Measurements from ENCODE around the gene APOL2. TPM values are rescaled to one million over a fixed set of nuclear protein-coding genes. Genes with fewer than 3 reads are reported as not detected.
A peak's percentile ranks its signal among the peaks of the same experiment; 100 is the strongest.
"Not testable (repeated sequence)": the region's sequence is repeated elsewhere in the genome, so short reads cannot be mapped to it uniquely, and the experiment has no call there.

The APOL2 gene
- total RNA-seq, 4 donors from 2014 or later: 15.6 to 96.2 (median 60.3) TPM

- no peaks in the 10 kb centered on the region for H3K27me3 ChIP-seq
- peak overlapping the region in 1 of 2 donors; percentile 90 for H3K27ac ChIP-seq
- H3K9me3 ChIP-seq: no peaks in the 10 kb centered on the region
- no peak for TF ChIP-seq CTCF (IDR thresholded peaks at IDR 0.05)
- peaks cover 4 to 20% of the 10 kb centered on the region in 2 donors for H3K4me1 ChIP-seq
- H3K4me3 ChIP-seq: no peak overlapping the region
- no peak for DNase-seq
- H3K36me3 ChIP-seq: no peaks in the 10 kb centered on the region
- intact Hi-C loops (cut with DNase I; ENCODE audit: low total_unique reads): no loop called here
Measured at GRCh38 chr22:36235585-36235984, 3.7 kb downstream of the APOL2 start.

- no peak for TF ChIP-seq POLR2A (IDR thresholded peaks at IDR 0.05)
- TF ChIP-seq CTCF (IDR thresholded peaks at IDR 0.05): no peak
- Histone ChIP-seq H3K9me3 (no peaks in the 10 kb centered on the region), H3K36me3 (no peaks in the 10 kb centered on the region), H3K4me1 (peaks cover 4 to 17% of the 10 kb centered on the region in 2 donors), H3K27me3 (no peaks in the 10 kb centered on the region), H3K27ac (peak overlapping the region; percentile 50 to 68), H3K4me3 (no peak overlapping the region)
- intact Hi-C loops (cut with DNase I; ENCODE audit: low total_unique reads): no loop called here
- no peak for DNase-seq
Measured at GRCh38 chr22:36234919-36235318, 4.4 kb downstream of the APOL2 start.

- intact Hi-C loops (cut with DNase I; ENCODE audit: low total_unique reads): no loop called here
- Histone ChIP-seq H3K27me3 (no peaks in the 10 kb centered on the region), H3K36me3 (no peaks in the 10 kb centered on the region), H3K4me3 (no peak overlapping the region), H3K4me1 (peaks cover 4 to 15% of the 10 kb centered on the region in 2 donors), H3K9me3 (no peaks in the 10 kb centered on the region), H3K27ac (peak overlapping the region; percentile 50 to 68)
- TF ChIP-seq POLR2A (IDR thresholded peaks at IDR 0.05) (no peak), CTCF (IDR thresholded peaks at IDR 0.05) (no peak)
- no peak for DNase-seq
Measured at GRCh38 chr22:36234213-36234612, 5.1 kb downstream of the APOL2 start.

- H3K4me3 ChIP-seq: no peak overlapping the region
- intact Hi-C loops (cut with DNase I; ENCODE audit: low total_unique reads): no loop called here
- peak overlapping the region; percentile 50 to 68 for H3K27ac ChIP-seq
- TF ChIP-seq CTCF (IDR thresholded peaks at IDR 0.05) (no peak), POLR2A (IDR thresholded peaks at IDR 0.05) (no peak)
- no peaks in the 10 kb centered on the region for H3K36me3 ChIP-seq
- H3K4me1 ChIP-seq: peaks cover 4 to 15% of the 10 kb centered on the region in 2 donors
- no peaks in the 10 kb centered on the region for H3K27me3 ChIP-seq
- DNase-seq: no peak
- H3K9me3 ChIP-seq: no peaks in the 10 kb centered on the region
Measured at GRCh38 chr22:36233796-36234195, 5.5 kb downstream of the APOL2 start.

- Histone ChIP-seq H3K9me3 (no peaks in the 10 kb centered on the region), H3K4me1 (peaks cover 4 to 13% of the 10 kb centered on the region in 2 donors), H3K36me3 (no peaks in the 10 kb centered on the region), H3K27me3 (no peaks in the 10 kb centered on the region), H3K4me3 (no peak overlapping the region), H3K27ac (no peak overlapping the region)
- no peak for DNase-seq
- no peak for TF ChIP-seq CTCF (IDR thresholded peaks at IDR 0.05)
- no peak for TF ChIP-seq POLR2A (IDR thresholded peaks at IDR 0.05)
- intact Hi-C loops (cut with DNase I; ENCODE audit: low total_unique reads): no loop called here
Measured at GRCh38 chr22:36232715-36233401, 6.5 kb downstream of the APOL2 start.

- H3K4me3 ChIP-seq; intact Hi-C loops (cut with DNase I; ENCODE audit: low total_unique reads); H3K36me3 ChIP-seq; H3K27ac ChIP-seq; DNase-seq; H3K9me3 ChIP-seq; H3K27me3 ChIP-seq; H3K4me1 ChIP-seq: not testable (repeated sequence)
Measured at GRCh38 chr22:36231051-36231450, 8.3 kb downstream of the APOL2 start.

GRCh38 chr22:36229649-36230048 is 9.7 kb downstream of the APOL2 start:
- DNase-seq; H3K27ac ChIP-seq; H3K9me3 ChIP-seq; intact Hi-C loops (cut with DNase I; ENCODE audit: low total_unique reads); H3K4me1 ChIP-seq; H3K27me3 ChIP-seq; H3K36me3 ChIP-seq; H3K4me3 ChIP-seq: not testable (repeated sequence)

All from uterus (tissue), 4 donors.